ENCODE results near the gene AP2A1. TPM values are rescaled to one million over a fixed set of nuclear protein-coding genes. Genes with fewer than 3 reads are reported as not detected.

The AP2A1 gene
- total and polyA plus RNA-seq, 9 of the 15 experiments (the other 6 are each of a cell fraction or from before 2014, with no cell fraction given): 0.55 to 150 (median 31.9) TPM

DNA sequence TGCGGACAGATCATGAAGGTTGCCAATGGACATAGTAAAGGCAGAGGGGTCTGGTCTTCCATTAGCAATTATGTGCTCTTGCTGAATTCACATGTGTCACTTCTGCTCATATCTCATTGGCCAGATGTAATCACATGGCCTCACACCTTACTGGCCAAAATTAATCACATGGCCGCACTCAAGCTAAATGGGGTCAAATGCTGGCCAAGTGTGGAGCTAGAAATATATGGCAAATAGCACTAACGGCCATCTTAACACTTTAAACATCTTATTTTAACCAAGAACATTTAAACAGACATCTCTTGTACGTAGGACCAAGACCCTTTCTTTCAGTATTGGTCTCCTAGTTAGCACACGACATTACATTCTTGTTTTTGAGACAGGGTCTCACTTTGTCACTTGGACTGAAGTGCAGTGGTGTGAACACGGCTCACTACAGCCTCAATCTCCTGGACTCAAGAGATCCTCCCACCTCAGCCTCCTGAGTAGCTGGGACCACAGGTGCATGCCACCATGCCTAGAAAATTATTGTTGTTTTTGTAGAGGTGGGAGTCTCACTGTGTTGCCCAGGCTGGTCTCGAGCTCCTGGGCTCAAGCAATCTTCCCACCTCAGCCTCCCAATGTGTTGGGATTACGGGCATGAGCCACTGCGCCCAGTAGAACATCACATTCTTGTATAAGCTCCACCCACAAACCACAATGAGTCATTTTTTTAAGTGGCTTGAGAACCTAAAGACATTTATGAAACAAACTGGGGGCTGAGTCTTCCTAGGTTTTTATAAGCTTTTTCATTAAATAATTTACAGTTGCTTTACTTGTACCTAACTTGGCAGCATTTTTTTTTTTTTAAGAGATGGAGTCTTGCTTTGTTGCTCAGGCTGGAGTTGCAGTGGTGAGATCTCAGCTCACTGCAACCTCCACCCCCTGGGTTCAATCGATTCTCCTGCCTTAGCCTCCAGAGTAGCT is 81.2 kb downstream of the AP2A1 start (continued):
- peak; percentile 90 for TF ChIP-seq MAX (CRISPR knock-in tag; IDR thresholded peaks at IDR 0.05)
- TF ChIP-seq, protein P1, sequence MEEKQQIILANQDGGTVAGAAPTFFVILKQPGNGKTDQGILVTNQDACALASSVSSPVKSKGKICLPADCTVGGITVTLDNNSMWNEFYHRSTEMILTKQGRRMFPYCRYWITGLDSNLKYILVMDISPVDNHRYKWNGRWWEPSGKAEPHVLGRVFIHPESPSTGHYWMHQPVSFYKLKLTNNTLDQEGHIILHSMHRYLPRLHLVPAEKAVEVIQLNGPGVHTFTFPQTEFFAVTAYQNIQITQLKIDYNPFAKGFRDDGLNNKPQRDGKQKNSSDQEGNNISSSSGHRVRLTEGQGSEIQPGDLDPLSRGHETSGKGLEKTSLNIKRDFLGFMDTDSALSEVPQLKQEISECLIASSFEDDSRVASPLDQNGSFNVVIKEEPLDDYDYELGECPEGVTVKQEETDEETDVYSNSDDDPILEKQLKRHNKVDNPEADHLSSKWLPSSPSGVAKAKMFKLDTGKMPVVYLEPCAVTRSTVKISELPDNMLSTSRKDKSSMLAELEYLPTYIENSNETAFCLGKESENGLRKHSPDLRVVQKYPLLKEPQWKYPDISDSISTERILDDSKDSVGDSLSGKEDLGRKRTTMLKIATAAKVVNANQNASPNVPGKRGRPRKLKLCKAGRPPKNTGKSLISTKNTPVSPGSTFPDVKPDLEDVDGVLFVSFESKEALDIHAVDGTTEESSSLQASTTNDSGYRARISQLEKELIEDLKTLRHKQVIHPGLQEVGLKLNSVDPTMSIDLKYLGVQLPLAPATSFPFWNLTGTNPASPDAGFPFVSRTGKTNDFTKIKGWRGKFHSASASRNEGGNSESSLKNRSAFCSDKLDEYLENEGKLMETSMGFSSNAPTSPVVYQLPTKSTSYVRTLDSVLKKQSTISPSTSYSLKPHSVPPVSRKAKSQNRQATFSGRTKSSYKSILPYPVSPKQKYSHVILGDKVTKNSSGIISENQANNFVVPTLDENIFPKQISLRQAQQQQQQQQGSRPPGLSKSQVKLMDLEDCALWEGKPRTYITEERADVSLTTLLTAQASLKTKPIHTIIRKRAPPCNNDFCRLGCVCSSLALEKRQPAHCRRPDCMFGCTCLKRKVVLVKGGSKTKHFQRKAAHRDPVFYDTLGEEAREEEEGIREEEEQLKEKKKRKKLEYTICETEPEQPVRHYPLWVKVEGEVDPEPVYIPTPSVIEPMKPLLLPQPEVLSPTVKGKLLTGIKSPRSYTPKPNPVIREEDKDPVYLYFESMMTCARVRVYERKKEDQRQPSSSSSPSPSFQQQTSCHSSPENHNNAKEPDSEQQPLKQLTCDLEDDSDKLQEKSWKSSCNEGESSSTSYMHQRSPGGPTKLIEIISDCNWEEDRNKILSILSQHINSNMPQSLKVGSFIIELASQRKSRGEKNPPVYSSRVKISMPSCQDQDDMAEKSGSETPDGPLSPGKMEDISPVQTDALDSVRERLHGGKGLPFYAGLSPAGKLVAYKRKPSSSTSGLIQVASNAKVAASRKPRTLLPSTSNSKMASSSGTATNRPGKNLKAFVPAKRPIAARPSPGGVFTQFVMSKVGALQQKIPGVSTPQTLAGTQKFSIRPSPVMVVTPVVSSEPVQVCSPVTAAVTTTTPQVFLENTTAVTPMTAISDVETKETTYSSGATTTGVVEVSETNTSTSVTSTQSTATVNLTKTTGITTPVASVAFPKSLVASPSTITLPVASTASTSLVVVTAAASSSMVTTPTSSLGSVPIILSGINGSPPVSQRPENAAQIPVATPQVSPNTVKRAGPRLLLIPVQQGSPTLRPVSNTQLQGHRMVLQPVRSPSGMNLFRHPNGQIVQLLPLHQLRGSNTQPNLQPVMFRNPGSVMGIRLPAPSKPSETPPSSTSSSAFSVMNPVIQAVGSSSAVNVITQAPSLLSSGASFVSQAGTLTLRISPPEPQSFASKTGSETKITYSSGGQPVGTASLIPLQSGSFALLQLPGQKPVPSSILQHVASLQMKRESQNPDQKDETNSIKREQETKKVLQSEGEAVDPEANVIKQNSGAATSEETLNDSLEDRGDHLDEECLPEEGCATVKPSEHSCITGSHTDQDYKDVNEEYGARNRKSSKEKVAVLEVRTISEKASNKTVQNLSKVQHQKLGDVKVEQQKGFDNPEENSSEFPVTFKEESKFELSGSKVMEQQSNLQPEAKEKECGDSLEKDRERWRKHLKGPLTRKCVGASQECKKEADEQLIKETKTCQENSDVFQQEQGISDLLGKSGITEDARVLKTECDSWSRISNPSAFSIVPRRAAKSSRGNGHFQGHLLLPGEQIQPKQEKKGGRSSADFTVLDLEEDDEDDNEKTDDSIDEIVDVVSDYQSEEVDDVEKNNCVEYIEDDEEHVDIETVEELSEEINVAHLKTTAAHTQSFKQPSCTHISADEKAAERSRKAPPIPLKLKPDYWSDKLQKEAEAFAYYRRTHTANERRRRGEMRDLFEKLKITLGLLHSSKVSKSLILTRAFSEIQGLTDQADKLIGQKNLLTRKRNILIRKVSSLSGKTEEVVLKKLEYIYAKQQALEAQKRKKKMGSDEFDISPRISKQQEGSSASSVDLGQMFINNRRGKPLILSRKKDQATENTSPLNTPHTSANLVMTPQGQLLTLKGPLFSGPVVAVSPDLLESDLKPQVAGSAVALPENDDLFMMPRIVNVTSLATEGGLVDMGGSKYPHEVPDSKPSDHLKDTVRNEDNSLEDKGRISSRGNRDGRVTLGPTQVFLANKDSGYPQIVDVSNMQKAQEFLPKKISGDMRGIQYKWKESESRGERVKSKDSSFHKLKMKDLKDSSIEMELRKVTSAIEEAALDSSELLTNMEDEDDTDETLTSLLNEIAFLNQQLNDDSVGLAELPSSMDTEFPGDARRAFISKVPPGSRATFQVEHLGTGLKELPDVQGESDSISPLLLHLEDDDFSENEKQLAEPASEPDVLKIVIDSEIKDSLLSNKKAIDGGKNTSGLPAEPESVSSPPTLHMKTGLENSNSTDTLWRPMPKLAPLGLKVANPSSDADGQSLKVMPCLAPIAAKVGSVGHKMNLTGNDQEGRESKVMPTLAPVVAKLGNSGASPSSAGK (IDR thresholded peaks at IDR 0.05): peak; percentile 95
- TF ChIP-seq NFYB (IDR thresholded peaks at IDR 0.05; ENCODE audit: extremely low read depth, insufficient read length): peak; percentile 73
- TF ChIP-seq BRD4 (IDR thresholded peaks at IDR 0.05): 0 out of 2 replicates have a peak, but pooled peaks have one; percentile 40
- TF ChIP-seq MECOM (CRISPR knock-in tag; IDR thresholded peaks at IDR 0.05): no peak
- TF ChIP-seq CTCF (IDR thresholded peaks at IDR 0.05 in 2 of 3, conservative IDR thresholded peaks at IDR 0.05 in 1 of 3; ENCODE audit: insufficient read depth in 2 of 3, low read depth in 1 of 3, low read length in 3 of 3): no peak
